GM23248 (cell line): ENCODE measurements around the gene DENND1A.

Experiments used
- EZH2 ChIP-seq: fragments of 200-600 bp; sonication (generic); IDR thresholded peaks from 2 replicates; pipeline ENCODE4 v1.6.1; 2018; ENCODE audit warnings: antibody characterized with exemption, mild to moderate bottlenecking; ENCODE audit not compliant: insufficient read depth, poor library complexity, severe bottlenecking
- EZH2phosphoT487 ChIP-seq: fragments of 200-600 bp; sonication (generic); IDR thresholded peaks from 2 replicates; pipeline ENCODE4 v1.6.1; 2018; ENCODE audit warnings: antibody characterized with exemption, moderate library complexity, mild to moderate bottlenecking, low read depth; ENCODE audit not compliant: insufficient read depth

GRCh38 chr9:123925161-123925560 lies 4.8 kb downstream of the DENND1A start:
- TF ChIP-seq EZH2phosphoT487 (no peak), EZH2 (no peak)
